PFSK-1 (cell line): ENCODE measurements around the gene FASTK.

Experiments used
- REST ChIP-seq, 2 experiments: IDR thresholded peaks; 2 replicates each; pipeline versions ENCODE4 v1.6.1 to v1.8.0; 2011 to 2012; ENCODE audit warnings: low read depth in 2 of 2, low read length in 2 of 2, control low read depth in 1 of 2, inconsistent platforms in 1 of 2, mild to moderate bottlenecking in 1 of 2, moderate library complexity in 1 of 2; ENCODE audit not compliant: insufficient read depth in 1 of 2
- TAF1 ChIP-seq: IDR thresholded peaks from 2 replicates; pipeline ENCODE4 v1.6.1; 2012; ENCODE audit warnings: low read length, control low read depth, borderline replicate concordance; ENCODE audit not compliant: insufficient read depth

GRCh38 chr7:151091003-151091402 lies 10.4 kb upstream of the FASTK start:
- TF ChIP-seq REST (IDR thresholded peaks at IDR 0.05; ENCODE audit: insufficient read depth in 1 of 2, low read depth in 2 of 2, low read length in 2 of 2) (no peak), TAF1 (no peak)
